ENCODE data around the gene ZNF580. TPM values are rescaled to one million over a fixed set of nuclear protein-coding genes. Genes with fewer than 3 reads are reported as not detected.

The ZNF580 gene
- total RNA-seq, 1 donor from 2014 or later, result 41.8 TPM

DNA sequence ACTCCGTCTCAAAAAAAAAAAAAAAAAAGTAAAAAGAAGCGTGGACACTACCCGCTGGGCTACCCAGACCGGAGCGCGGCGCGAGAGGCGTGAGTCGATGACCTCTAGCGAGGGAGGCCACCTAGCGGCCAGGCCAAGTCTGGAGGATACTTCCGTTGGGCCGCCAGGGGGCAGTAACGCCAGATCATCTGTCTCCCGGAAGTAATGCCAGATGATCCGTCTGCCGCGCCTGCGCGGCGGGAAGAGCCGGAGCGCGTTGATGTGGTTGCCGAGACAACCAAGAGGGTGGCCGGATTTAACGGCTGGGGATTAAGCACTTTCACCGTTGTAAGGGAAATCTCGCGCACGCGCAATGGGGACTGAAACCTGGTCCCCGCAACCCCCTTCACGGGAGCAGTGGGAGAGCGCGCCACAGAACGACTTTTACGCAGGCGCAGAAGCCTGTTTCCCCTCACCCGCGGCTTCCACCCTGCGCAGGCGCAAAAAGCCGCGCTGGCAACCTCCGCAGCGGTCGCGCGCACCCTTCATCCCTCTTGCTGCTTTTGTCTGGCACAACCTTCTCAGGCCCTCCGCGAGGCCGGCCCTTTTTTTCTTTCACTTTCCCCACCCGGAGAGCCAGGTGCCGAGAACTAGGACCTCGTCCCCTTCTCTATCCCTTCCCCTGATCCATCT lies 13.0 kb downstream of the ZNF580 start:
- Mint-ChIP-seq H3K4me1 (peaks cover 27% of the 10 kb centered on the region), H3K36me3 (ENCODE audit: low read depth) (no peaks in the 10 kb centered on the region), H3K9me3 (no peaks in the 10 kb centered on the region), H3K27me3 (ENCODE audit: low read depth) (peaks cover 9% of the 10 kb centered on the region), H3K4me3 (peak overlapping the region; percentile 95), H3K27ac (ENCODE audit: unreplicated experiment) (peak overlapping the region; percentile 99)
- TF ChIP-seq, protein P1, sequence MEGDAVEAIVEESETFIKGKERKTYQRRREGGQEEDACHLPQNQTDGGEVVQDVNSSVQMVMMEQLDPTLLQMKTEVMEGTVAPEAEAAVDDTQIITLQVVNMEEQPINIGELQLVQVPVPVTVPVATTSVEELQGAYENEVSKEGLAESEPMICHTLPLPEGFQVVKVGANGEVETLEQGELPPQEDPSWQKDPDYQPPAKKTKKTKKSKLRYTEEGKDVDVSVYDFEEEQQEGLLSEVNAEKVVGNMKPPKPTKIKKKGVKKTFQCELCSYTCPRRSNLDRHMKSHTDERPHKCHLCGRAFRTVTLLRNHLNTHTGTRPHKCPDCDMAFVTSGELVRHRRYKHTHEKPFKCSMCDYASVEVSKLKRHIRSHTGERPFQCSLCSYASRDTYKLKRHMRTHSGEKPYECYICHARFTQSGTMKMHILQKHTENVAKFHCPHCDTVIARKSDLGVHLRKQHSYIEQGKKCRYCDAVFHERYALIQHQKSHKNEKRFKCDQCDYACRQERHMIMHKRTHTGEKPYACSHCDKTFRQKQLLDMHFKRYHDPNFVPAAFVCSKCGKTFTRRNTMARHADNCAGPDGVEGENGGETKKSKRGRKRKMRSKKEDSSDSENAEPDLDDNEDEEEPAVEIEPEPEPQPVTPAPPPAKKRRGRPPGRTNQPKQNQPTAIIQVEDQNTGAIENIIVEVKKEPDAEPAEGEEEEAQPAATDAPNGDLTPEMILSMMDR (conservative IDR thresholded peaks at IDR 0.05), result peak; percentile 100
- peak; percentile 98 for DNase-seq (ENCODE audit: low read depth, low spot score)

DNA sequence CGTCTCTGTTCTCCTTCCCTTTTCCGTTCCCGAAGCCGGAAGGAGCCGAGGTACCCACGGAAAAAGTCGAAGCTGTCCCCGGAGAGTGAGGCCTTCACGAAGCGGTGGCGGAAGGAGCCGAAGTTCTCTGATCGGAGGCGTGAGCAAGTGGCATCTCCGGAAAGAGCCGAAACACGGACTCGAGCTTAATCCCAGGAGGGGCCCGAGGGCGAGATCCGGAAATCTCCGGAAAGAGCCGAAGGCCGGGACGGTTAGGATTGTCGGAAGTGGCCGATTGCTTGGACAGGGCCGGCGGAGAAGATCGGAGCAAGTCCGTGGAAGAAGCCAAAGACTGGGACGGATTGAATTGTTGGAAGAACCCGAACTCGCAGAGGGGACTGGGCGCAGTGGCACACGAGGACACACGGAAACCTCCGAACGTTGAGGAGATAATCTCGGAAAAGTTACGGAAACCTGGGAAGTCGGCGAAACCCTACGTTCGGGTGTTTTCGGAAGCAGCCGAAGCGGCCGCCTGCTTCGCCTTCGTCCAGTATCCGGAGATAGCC lies 13.6 kb downstream of the ZNF580 start:
- DNase-seq (ENCODE audit: low read depth, low spot score), result peak; percentile 98
- Mint-ChIP-seq H3K27ac (ENCODE audit: unreplicated experiment) (peak overlapping the region; percentile 99), H3K4me3 (peak overlapping the region; percentile 95), H3K27me3 (ENCODE audit: low read depth) (peaks cover 9% of the 10 kb centered on the region), H3K4me1 (peaks cover 27% of the 10 kb centered on the region), H3K9me3 (no peaks in the 10 kb centered on the region), H3K36me3 (ENCODE audit: low read depth) (peaks cover 1% of the 10 kb centered on the region)
- TF ChIP-seq, protein P1 (conservative IDR thresholded peaks at IDR 0.05), result no peak

DNA sequence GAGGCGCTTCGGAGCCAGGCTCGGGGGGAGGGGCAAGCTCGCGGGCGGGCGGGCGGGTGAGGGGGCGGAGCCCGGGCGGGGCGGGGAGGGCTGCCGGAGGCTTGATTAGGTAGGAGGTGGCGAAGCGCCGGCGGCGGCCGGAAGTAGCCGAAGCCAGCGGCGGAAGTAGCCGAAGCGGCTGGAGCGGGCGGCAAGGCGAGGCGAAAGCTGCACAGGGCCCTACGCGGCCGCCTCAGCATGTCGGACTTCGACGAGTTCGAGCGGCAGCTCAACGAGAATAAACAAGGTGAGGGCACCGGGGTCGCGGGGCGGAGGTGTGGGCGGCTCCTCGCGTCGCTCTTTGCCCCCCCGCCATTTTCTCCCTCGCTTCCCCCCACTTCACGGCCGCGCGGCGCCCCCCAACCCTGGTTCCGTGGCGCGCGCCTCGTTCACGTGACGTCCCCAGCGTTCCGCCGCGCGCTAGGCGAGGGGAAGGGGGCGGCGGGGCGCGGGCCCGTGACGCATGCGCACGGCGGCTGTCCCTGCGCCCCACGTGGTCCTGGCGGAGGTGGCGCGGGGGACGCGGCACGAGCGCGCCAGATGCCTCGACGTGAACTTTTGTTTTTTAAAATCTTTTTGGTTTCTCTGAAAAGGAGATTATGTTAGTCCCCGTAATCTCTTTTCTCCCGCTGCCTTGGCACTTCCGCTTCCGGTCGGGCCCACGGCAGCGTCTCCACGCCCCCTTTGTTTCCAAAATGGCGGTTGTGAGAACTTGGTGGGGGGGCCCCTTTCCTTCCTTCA lies 14.3 kb downstream of the ZNF580 start, which contains the start of gene U2AF2:
TSS of gene U2AF2 (plus strand) at position 168 of the 780 bp plus-strand sequence. CDS start at position 238, 70 bp downstream.
- Mint-ChIP-seq H3K4me1 (peaks cover 27% of the 10 kb centered on the region), H3K27me3 (ENCODE audit: low read depth) (peaks cover 9% of the 10 kb centered on the region), H3K36me3 (ENCODE audit: low read depth) (peaks cover 3% of the 10 kb centered on the region), H3K9me3 (no peaks in the 10 kb centered on the region), H3K27ac (ENCODE audit: unreplicated experiment) (peak within 1 kb of the TSS; percentile 99), H3K4me3 (peak within 1 kb of the TSS; percentile 95)
- DNase-seq (ENCODE audit: low read depth, low spot score), result peak; percentile 94
- TF ChIP-seq, protein P1 (conservative IDR thresholded peaks at IDR 0.05), result no peak

DNA sequence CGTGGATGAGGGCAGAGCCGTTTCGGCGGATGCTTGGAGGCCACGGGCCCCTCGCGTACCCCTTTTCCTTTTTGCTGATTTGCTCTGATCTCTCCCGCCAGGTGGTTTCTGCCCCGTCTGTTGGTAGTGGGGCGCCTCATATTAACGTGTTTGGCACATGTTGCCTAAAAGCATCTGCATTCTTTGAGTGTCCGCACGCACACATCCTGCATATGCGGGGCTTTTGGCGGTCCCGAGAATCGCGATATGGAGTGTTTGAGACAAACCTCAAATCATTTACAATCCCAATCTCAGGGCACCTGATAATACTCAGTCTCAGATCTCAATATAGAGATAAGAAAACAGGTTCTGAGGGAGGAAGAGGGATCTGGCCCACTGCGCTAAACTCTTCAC lies 14.8 kb downstream of the ZNF580 start:
- peak overlapping the region; percentile 92 for H3K4me3 Mint-ChIP-seq
- H3K4me1 Mint-ChIP-seq, result peaks cover 27% of the 10 kb centered on the region
- no peaks in the 10 kb centered on the region for H3K9me3 Mint-ChIP-seq
- peaks cover 3% of the 10 kb centered on the region for H3K36me3 Mint-ChIP-seq (ENCODE audit: low read depth)
- peak overlapping the region; percentile 98 for H3K27ac Mint-ChIP-seq (ENCODE audit: unreplicated experiment)
- H3K27me3 Mint-ChIP-seq (ENCODE audit: low read depth), result peaks cover 9% of the 10 kb centered on the region
- DNase-seq (ENCODE audit: low read depth, low spot score), result no peak
- TF ChIP-seq, protein P1 (conservative IDR thresholded peaks at IDR 0.05), result no peak

DNA sequence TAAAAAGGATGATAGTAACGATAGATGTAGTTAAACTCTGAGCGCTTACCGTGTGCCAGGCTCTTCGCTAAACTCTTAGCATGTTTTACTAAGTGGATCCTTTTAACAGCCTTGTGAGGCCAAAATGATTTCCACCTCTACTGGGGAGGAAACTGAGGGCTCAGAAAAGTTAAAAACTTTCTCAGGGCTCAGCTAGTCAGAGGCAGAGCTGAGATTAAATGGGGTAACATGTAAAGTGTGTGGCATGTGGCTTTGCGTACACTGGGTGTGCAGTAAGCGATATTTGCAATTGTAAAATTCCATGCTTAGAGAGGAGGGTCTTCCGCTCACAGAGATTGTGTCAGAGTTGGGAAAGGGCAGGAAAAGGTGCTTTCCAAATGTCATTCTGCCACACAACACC lies 15.8 kb downstream of the ZNF580 start:
- Mint-ChIP-seq H3K4me3 (peak overlapping the region; percentile 92), H3K27me3 (ENCODE audit: low read depth) (peaks cover 9% of the 10 kb centered on the region), H3K4me1 (peaks cover 27% of the 10 kb centered on the region), H3K36me3 (ENCODE audit: low read depth) (peaks cover 3% of the 10 kb centered on the region), H3K9me3 (no peaks in the 10 kb centered on the region), H3K27ac (ENCODE audit: unreplicated experiment) (no peak overlapping the region)
- DNase-seq (ENCODE audit: low read depth, low spot score), result no peak
- TF ChIP-seq, protein P1 (conservative IDR thresholded peaks at IDR 0.05), result no peak
